OCI-LY1 (cell line): Measurements from ENCODE around the gene FUT8.

Experiments used
- H2AFZ ChIP-seq: fragments of 200-600 bp; sonication (generic), shearing (Covaris generic); 2 replicates; pipeline ENCODE4 v1.6.0; 2014; ENCODE audit warnings: antibody characterized with exemption, mild to moderate bottlenecking, low read length
- H3F3A ChIP-seq: fragments of 200-600 bp; sonication (generic), shearing (Covaris generic); 2 replicates; pipeline ENCODE4 v1.6.0; 2014; ENCODE audit warnings: mild to moderate bottlenecking, antibody characterized with exemption, low read length, moderate library complexity; ENCODE audit not compliant: insufficient read depth
- H3K27ac ChIP-seq: fragments of 200-600 bp; sonication (generic); 2 replicates; pipeline ENCODE4 v1.5.1; 2014; ENCODE audit warnings: low read length, mixed run types, mild to moderate bottlenecking, low read depth; ENCODE audit not compliant: poor library complexity, severe bottlenecking
- H3K27me3 ChIP-seq: fragments of 200-600 bp; sonication (generic); 2 replicates; pipeline ENCODE4 v1.6.0; 2014; ENCODE audit warnings: antibody characterized with exemption, mild to moderate bottlenecking, low read length, moderate library complexity; ENCODE audit not compliant: insufficient read depth
- H3K36me3 ChIP-seq: fragments of 200-600 bp; sonication (generic); 2 replicates; pipeline ENCODE4 v1.6.1; 2014; ENCODE audit warnings: mild to moderate bottlenecking, antibody characterized with exemption, low read length, moderate library complexity, mixed read lengths; ENCODE audit not compliant: insufficient read depth
- H3K4me1 ChIP-seq: fragments of 200-600 bp; sonication (generic); 2 replicates; pipeline ENCODE4 v1.5.1; 2014; ENCODE audit warnings: mild to moderate bottlenecking, low read length, moderate library complexity; ENCODE audit not compliant: insufficient read depth, severe bottlenecking
- H3K4me2 ChIP-seq: fragments of 200-600 bp; sonication (generic), shearing (Covaris generic); 2 replicates; pipeline ENCODE4 v1.6.1; 2014; ENCODE audit warnings: low read length
- H3K4me3 ChIP-seq: fragments of 200-600 bp; sonication (generic); 2 replicates; pipeline ENCODE4 v1.5.1; 2014; ENCODE audit warnings: low read length, low read depth, mild to moderate bottlenecking, mixed read lengths; ENCODE audit not compliant: poor library complexity, severe bottlenecking
- H3K79me2 ChIP-seq: fragments of 200-600 bp; shearing (Covaris generic); 2 replicates; pipeline ENCODE4 v1.6.1; 2016; ENCODE audit warnings: mixed run types, low read length, mixed read lengths; ENCODE audit not compliant: insufficient read depth
- H3K9ac ChIP-seq: fragments of 200-600 bp; sonication (generic), shearing (Covaris generic); 2 replicates; pipeline ENCODE4 v1.6.1; 2014; ENCODE audit warnings: mild to moderate bottlenecking, low read length, mixed read lengths
- H3K9me2 ChIP-seq: fragments of 200-600 bp; sonication (generic), shearing (Covaris generic); 2 replicates; pipeline ENCODE4 v1.6.1; 2014; ENCODE audit warnings: low read depth, mild to moderate bottlenecking, low read length, mixed read lengths
- H3K9me3 ChIP-seq: fragments of 200-600 bp; shearing (Covaris generic); 2 replicates; pipeline ENCODE4 v1.6.1; 2014; ENCODE audit warnings: low read length, mixed read lengths
- H4K20me1 ChIP-seq: fragments of 200-600 bp; sonication (generic), shearing (Covaris generic); 2 replicates; pipeline ENCODE4 v1.6.0; 2016; ENCODE audit warnings: mild to moderate bottlenecking, low read length; ENCODE audit not compliant: insufficient read depth
- CTCF ChIP-seq: fragments of 200-600 bp; sonication (generic), shearing (Covaris generic); IDR thresholded peaks from 2 replicates; pipeline ENCODE4 v1.5.1; 2017; ENCODE audit warnings: mild to moderate bottlenecking, antibody characterized with exemption, low read length, moderate library complexity, mixed read lengths
- EZH2 ChIP-seq: fragments of 200-600 bp; sonication (generic), shearing (Covaris generic); IDR thresholded peaks from 2 replicates; pipeline ENCODE4 v1.8.0; 2017; ENCODE audit warnings: borderline replicate concordance, mixed run types, mild to moderate bottlenecking, antibody characterized with exemption, low read length, moderate library complexity, mixed read lengths

The FUT8 gene

GRCh38 chr14:65483647-65484046 lies 71.1 kb downstream of the FUT8 start:
- TF ChIP-seq EZH2 (no peak), CTCF (no peak)
- H3K4me2 ChIP-seq = no peak overlapping the region
- H3K27me3 ChIP-seq = no peaks in the 10 kb centered on the region
- H3K4me3 ChIP-seq = no peak overlapping the region
- H4K20me1 ChIP-seq = no peaks in the 10 kb centered on the region
- H3K36me3 ChIP-seq = peaks cover 11% of the 10 kb centered on the region; the same call in 1 of the 2 replicates
- peaks cover 76% of the 10 kb centered on the region for H3K79me2 ChIP-seq
- H2AFZ ChIP-seq = no peak overlapping the region
- H3K27ac ChIP-seq = no peak overlapping the region
- H3K4me1 ChIP-seq = peaks cover 12% of the 10 kb centered on the region
- no peaks in the 10 kb centered on the region for H3K9me2 ChIP-seq
- no peaks in the 10 kb centered on the region for H3F3A ChIP-seq
- no peaks in the 10 kb centered on the region for H3K9me3 ChIP-seq
- no peak overlapping the region for H3K9ac ChIP-seq

- Histone ChIP-seq H4K20me1 (no peaks in the 10 kb centered on the region), H3K27ac (no peak overlapping the region), H3K27me3 (no peaks in the 10 kb centered on the region), H3K9ac (no peak overlapping the region), H3F3A (no peaks in the 10 kb centered on the region), H3K9me2 (no peaks in the 10 kb centered on the region), H3K4me2 (no peak overlapping the region), H2AFZ (no peak overlapping the region), H3K36me3 (0 out of 2 replicates have a peak, but pooled peaks cover 7% of the 10 kb centered on the region), H3K9me3 (no peaks in the 10 kb centered on the region), H3K4me1 (peaks cover 14% of the 10 kb centered on the region), H3K79me2 (peaks cover 79% of the 10 kb centered on the region), H3K4me3 (no peak overlapping the region)
- TF ChIP-seq EZH2 (no peak), CTCF (no peak)
Measured at GRCh38 chr14:65485516-65485915, 73.0 kb downstream of the FUT8 start.

GRCh38 chr14:65486863-65487262 lies 74.3 kb downstream of the FUT8 start:
- no peaks in the 10 kb centered on the region for H3K27me3 ChIP-seq
- H3K4me1 ChIP-seq = peaks cover 14% of the 10 kb centered on the region
- H3F3A ChIP-seq = no peaks in the 10 kb centered on the region
- H3K36me3 ChIP-seq = peaks cover 19% of the 10 kb centered on the region
- H3K27ac ChIP-seq = no peak overlapping the region
- no peak overlapping the region for H3K4me3 ChIP-seq
- peaks cover 67% of the 10 kb centered on the region for H3K79me2 ChIP-seq
- H3K9me3 ChIP-seq = no peaks in the 10 kb centered on the region
- no peak overlapping the region for H3K4me2 ChIP-seq
- no peaks in the 10 kb centered on the region for H3K9me2 ChIP-seq
- no peak overlapping the region for H3K9ac ChIP-seq
- H4K20me1 ChIP-seq = no peaks in the 10 kb centered on the region
- TF ChIP-seq EZH2 = no peak
- TF ChIP-seq CTCF = no peak
- H2AFZ ChIP-seq = no peak overlapping the region
